ENCODE results near the gene GRAP2. TPM values are rescaled to one million over a fixed set of nuclear protein-coding genes. Genes with fewer than 3 reads are reported as not detected.

Gene GRAP2
- total and polyA plus RNA-seq, 9 of the 15 experiments (the other 6 are each of a cell fraction or from before 2014, with no cell fraction given), result 4.8 to 88.7 (median 60.4) TPM

- TF ChIP-seq ZBTB43 (CRISPR knock-in tag; IDR thresholded peaks at IDR 0.05) (no peak), PHF8 (IDR thresholded peaks at IDR 0.05; ENCODE audit: borderline replicate concordance, low read length) (no peak), SMAD2 (IDR thresholded peaks at IDR 0.05; ENCODE audit: low read depth, low read length) (no peak), ARHGAP35 (IDR thresholded peaks at IDR 0.05; ENCODE audit: partially characterized antibody) (no peak), XRCC4 (IDR thresholded peaks at IDR 0.05; ENCODE audit: extremely low read depth, insufficient read depth, insufficient read length) (no peak), AFF1 (IDR thresholded peaks at IDR 0.05; ENCODE audit: low read depth in 1 of 2, partially characterized antibody in 2 of 2) (no peak), ERF (CRISPR knock-in tag; IDR thresholded peaks at IDR 0.05) (no peak), PURB (CRISPR knock-in tag; IDR thresholded peaks at IDR 0.05; ENCODE audit: low read depth) (no peak), ZNF324 (CRISPR knock-in tag; IDR thresholded peaks at IDR 0.05) (no peak), MEIS2 (IDR thresholded peaks at IDR 0.05; ENCODE audit: partially characterized antibody) (peak; percentile 70), SRSF7 (optimal IDR thresholded peaks at IDR 0.05; ENCODE audit: low read depth, low read length) (no peak), FIP1L1 (IDR thresholded peaks at IDR 0.05; ENCODE audit: low read depth, low read length, poor library complexity, severe bottlenecking) (no peak), TEAD4 (IDR thresholded peaks at IDR 0.05; ENCODE audit: low read length) (no peak), TEAD4 (CRISPR knock-in tag; IDR thresholded peaks at IDR 0.05; ENCODE audit: borderline replicate concordance) (no peak), ZNF592 (IDR thresholded peaks at IDR 0.05) (no peak), ZNF133 (CRISPR knock-in tag; IDR thresholded peaks at IDR 0.05) (no peak), JUN (IDR thresholded peaks at IDR 0.05; ENCODE audit: borderline replicate concordance, low read depth, low read length) (no peak), JUN (CRISPR knock-in tag; IDR thresholded peaks at IDR 0.05; ENCODE audit: borderline replicate concordance) (no peak), ZNF75A (CRISPR knock-in tag; IDR thresholded peaks at IDR 0.05) (no peak), HLTF (IDR thresholded peaks at IDR 0.05) (no peak)
These were observed 17.8 kb upstream of the GRAP2 start (continued) for GRCh38 chr22:39883057-39883456.

Measured in K562 (cell line).